Activated T-helper 1 cell treated with anti-CD3 and anti-CD28 coated beads, Interleukin-12 subunit alpha, Interleukin-12 subunit beta, Interleukin-2, Interleukin-4 antibody, amounts not matched to agents 30 ng/mL and 10 ng/mL and 1 ng/mL, durations not matched to agents 14 hours and 24 hours and 36 hours (primary cell): ENCODE data around the gene ERICH3. TPM values are rescaled to one million over a fixed set of nuclear protein-coding genes. Genes with fewer than 3 reads are reported as not detected.

ENCODE experiments used
- DNase-seq: peaks from one replicate; pipeline ENCODE4 v3.0.0; 2021; ENCODE audit warnings: low spot score
- H3K27ac Mint-ChIP-seq: one replicate; pipeline ENCODE4 v1.8.0; 2021; ENCODE audit warnings: mild to moderate bottlenecking, mixed read lengths
- H3K27me3 Mint-ChIP-seq: one replicate; pipeline ENCODE4 v1.8.0; 2022; ENCODE audit warnings: mild to moderate bottlenecking, moderate library complexity, mixed read lengths; ENCODE audit not compliant: insufficient read depth
- H3K36me3 Mint-ChIP-seq: one replicate; pipeline ENCODE4 v1.8.0; 2021; ENCODE audit warnings: low read depth, mixed read lengths
- H3K4me1 Mint-ChIP-seq: one replicate; pipeline ENCODE4 v1.8.0; 2021; ENCODE audit warnings: low read depth, mixed read lengths
- H3K4me3 Mint-ChIP-seq: one replicate; pipeline ENCODE4 v1.8.0; 2021; ENCODE audit warnings: mild to moderate bottlenecking, moderate library complexity, mixed read lengths
- H3K9me3 Mint-ChIP-seq: one replicate; pipeline ENCODE4 v1.8.0; 2021; ENCODE audit warnings: mixed read lengths
- intact Hi-C: fragments of 100-400 bp; cut with micrococcal nuclease; formaldehyde crosslinking; loops from one replicate; pipeline ENCODE4 v1.15.1; 2024
- total RNA-seq: library from RNA; stranded (reverse); gene quantifications from 2 replicates; pipeline ENCODE4 v1.2.3, GENCODE V29; 2022

Gene ERICH3
- total RNA-seq, 1 donor from 2014 or later, result not detected

DNA sequence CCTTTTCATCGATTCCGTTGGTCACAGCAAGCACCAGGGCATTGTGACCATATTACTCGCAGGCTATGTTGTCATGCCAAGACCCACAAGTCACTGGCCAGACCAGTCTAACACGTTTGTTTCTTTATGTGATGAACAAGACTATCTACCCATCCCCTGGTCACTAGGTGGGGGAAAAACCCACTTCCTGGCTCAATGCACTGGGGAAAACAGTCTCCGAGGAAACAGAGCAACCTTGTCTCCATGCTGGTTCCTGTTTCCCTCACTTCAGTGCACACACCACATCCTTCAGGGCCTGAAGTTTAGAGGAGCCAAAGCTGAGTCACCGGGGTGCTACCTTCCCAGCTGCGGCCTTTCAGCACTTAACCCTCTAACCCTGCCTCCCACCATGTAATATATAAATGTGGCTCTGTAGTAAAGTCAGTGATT, 20.9 kb downstream of the ERICH3 start:
- intact Hi-C loops, result no loop called here
- no peak for DNase-seq
- Mint-ChIP-seq H3K36me3 (no peaks in the 10 kb centered on the region), H3K27ac (no peak overlapping the region), H3K4me3 (no peak overlapping the region), H3K27me3 (peaks cover 2% of the 10 kb centered on the region), H3K4me1 (no peaks in the 10 kb centered on the region), H3K9me3 (no peaks in the 10 kb centered on the region)

DNA sequence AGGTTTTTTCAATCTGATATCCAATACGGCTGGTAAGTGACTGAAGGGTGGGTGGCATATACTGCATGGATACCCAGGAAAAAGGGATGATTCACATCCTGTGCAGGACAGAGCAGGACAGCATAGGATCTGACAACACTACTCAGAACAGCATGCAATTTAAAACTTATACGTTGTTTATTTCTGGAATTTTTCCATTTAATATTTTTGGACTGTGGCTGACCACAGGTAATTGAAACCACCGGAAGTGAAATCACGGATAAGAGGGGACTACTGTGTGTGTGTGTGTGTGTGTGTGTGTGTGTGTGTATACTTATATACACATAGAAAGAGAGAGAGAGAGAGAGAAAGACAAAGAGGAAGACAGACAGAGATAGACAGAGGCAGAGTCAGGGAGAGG, 23.0 kb downstream of the ERICH3 start:
- no peak overlapping the region for H3K27ac Mint-ChIP-seq
- H3K27me3 Mint-ChIP-seq, result peaks cover 2% of the 10 kb centered on the region
- no peak overlapping the region for H3K4me3 Mint-ChIP-seq
- H3K4me1 Mint-ChIP-seq, result no peaks in the 10 kb centered on the region
- H3K9me3 Mint-ChIP-seq, result no peaks in the 10 kb centered on the region
- intact Hi-C loops, result no loop called here
- H3K36me3 Mint-ChIP-seq, result no peaks in the 10 kb centered on the region
- no peak for DNase-seq

DNA sequence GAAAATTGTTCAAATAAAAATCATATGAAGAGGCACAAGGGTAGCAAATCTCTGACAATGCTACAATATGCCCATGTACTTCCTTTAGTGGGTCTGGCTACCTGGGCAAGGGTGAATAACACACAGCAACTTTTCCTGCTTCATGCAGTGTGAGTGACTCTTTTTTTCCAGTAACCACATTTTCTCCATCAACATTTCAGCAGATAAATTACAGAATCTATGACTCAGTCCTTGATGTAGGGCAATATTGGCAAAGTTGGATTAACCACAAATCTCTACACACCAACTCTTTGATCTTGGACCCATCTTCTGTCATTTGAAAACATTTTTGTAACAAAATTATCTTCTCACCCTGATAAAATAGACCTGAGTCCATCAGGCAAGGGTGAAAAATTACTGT, 31.7 kb downstream of the ERICH3 start:
- Mint-ChIP-seq H3K4me1 (no peaks in the 10 kb centered on the region), H3K27ac (no peak overlapping the region), H3K36me3 (no peaks in the 10 kb centered on the region), H3K4me3 (no peak overlapping the region), H3K9me3 (no peaks in the 10 kb centered on the region), H3K27me3 (peaks cover 2% of the 10 kb centered on the region)
- intact Hi-C loops, result no loop called here
- DNase-seq, result no peak

DNA sequence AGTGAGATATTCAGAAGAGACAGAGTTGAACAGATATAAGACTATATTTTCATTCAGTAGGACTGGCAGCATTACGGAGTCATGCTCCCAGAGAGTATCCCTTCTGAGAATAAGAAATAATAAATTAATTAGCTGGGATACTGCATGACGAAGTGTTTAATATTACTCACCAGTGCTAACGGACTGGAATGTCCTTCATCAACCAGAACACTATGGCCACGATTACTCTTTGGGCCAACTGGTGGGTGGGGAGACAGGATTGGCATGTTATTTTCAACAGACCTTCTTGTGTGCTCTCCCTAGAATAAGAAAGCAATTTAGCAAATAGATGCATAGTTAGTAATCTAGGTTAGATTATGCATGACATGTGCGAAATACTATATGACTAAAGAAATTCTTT, 32.4 kb downstream of the ERICH3 start:
- no peak for DNase-seq
- Mint-ChIP-seq H3K27me3 (peaks cover 2% of the 10 kb centered on the region), H3K4me3 (no peak overlapping the region), H3K9me3 (no peaks in the 10 kb centered on the region), H3K27ac (no peak overlapping the region), H3K36me3 (no peaks in the 10 kb centered on the region), H3K4me1 (no peaks in the 10 kb centered on the region)
- intact Hi-C loops, result no loop called here

DNA sequence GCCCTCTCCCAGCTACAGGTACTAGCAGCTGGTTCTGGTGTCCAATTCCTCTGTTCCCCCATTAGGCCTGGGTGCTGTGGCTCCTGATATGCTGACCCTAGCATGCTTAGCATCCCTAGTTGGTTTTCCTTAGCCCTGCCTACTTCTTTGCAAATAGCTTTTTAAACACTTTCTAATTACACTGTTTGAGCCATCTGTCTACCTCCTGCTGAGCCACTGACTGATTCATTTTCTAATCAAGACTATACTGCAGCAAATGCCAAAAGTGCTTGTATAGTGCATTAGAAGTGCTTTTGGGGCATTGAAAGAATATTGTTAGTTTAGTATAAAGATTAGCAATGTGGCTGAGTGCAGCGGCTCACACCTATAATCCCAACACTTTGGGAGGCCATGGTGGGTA, 36.3 kb downstream of the ERICH3 start:
- Mint-ChIP-seq H3K4me3 (no peak overlapping the region), H3K9me3 (no peaks in the 10 kb centered on the region), H3K36me3 (no peaks in the 10 kb centered on the region), H3K4me1 (no peaks in the 10 kb centered on the region), H3K27ac (no peak overlapping the region), H3K27me3 (no peaks in the 10 kb centered on the region)
- intact Hi-C loops, result no loop called here
- DNase-seq, result no peak

DNA sequence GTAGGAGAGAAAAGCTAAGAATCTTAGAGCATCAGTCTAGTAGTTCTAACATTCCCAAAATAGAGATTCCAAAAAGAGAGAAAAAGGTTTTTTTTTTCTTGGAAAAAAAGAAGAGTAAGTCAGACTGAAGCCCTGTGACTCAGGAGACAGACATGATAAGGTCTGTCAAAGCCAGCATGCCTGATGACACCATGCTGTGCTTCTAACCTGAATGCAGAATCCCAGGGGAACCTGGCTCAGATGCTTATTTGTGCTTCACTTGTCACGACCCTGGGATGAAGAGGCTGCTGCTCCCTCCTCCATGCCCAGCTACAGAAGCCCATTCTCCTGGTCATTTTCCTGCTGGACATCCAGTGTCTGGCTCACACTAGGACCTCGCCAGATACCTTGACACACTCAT, 44.3 kb downstream of the ERICH3 start:
- Mint-ChIP-seq H3K9me3 (no peaks in the 10 kb centered on the region), H3K27me3 (no peaks in the 10 kb centered on the region), H3K4me1 (no peaks in the 10 kb centered on the region), H3K4me3 (no peak overlapping the region), H3K36me3 (no peaks in the 10 kb centered on the region), H3K27ac (no peak overlapping the region)
- intact Hi-C loops, result no loop called here
- no peak for DNase-seq

DNA sequence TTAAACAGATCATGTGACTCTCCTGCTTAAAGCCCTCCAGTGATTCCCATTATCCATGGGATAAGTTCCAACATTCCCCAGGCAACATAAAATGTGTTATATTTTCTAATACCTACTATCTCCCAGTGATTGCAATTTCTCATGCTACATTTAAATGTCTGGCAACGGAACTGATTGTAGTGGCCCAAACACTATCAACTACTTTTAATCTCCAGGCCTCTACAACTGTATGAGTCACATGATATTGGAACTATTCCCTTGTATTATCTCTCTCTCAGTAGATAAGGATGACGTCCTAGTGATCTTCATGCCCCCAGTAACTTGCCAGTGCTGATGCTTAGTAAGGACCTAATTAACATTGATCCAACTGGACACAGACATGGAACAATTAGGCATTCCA, 49.9 kb downstream of the ERICH3 start:
- Mint-ChIP-seq H3K4me3 (no peak overlapping the region), H3K9me3 (no peaks in the 10 kb centered on the region), H3K4me1 (no peaks in the 10 kb centered on the region), H3K27me3 (no peaks in the 10 kb centered on the region), H3K36me3 (no peaks in the 10 kb centered on the region), H3K27ac (no peak overlapping the region)
- no peak for DNase-seq
- intact Hi-C loops, result no loop called here

DNA sequence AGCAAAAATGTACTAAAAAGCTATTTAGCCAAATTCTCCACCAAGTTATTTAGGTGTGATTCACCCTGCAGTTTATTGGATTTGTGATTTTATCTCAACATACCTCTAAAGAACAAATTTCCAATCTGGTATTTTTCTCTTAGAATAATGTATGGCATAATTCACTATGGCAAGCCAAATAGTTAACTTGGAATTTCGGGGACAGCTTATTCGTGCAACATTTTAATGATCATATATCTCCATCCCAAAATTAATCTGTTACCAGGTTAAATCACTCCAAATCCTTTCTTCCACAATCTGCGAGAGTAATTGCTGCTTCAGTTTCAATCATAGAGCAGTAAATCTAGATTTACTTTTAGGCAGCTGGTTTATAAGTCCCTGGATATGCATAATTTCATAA, 53.4 kb downstream of the ERICH3 start:
- intact Hi-C loops, result no loop called here
- Mint-ChIP-seq H3K27ac (no peak overlapping the region), H3K9me3 (no peaks in the 10 kb centered on the region), H3K4me1 (no peaks in the 10 kb centered on the region), H3K4me3 (no peak overlapping the region), H3K27me3 (no peaks in the 10 kb centered on the region), H3K36me3 (no peaks in the 10 kb centered on the region)
- no peak for DNase-seq

DNA sequence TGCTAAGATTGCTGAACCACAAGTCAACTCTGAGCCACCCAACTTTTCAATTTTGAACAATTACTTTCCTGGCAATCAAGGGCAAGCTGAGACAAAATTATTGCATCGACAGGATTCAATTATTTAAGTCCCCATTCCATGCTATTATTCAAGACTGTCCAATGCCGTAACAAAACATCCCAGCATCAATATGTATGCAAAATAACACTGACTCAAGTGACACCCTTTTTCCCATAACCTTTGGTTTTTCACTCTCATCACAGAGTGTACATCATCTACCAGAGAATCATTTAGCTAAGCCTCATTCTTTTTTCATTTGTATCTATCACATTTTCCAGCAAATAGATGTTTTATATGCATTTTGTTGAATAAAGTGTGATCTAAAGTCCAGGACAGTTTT, 54.6 kb downstream of the ERICH3 start:
- no peak for DNase-seq
- no peak overlapping the region for H3K4me3 Mint-ChIP-seq
- intact Hi-C loops, result no loop called here
- no peak overlapping the region for H3K27ac Mint-ChIP-seq
- no peaks in the 10 kb centered on the region for H3K9me3 Mint-ChIP-seq
- H3K4me1 Mint-ChIP-seq, result no peaks in the 10 kb centered on the region
- no peaks in the 10 kb centered on the region for H3K36me3 Mint-ChIP-seq
- no peaks in the 10 kb centered on the region for H3K27me3 Mint-ChIP-seq

DNA sequence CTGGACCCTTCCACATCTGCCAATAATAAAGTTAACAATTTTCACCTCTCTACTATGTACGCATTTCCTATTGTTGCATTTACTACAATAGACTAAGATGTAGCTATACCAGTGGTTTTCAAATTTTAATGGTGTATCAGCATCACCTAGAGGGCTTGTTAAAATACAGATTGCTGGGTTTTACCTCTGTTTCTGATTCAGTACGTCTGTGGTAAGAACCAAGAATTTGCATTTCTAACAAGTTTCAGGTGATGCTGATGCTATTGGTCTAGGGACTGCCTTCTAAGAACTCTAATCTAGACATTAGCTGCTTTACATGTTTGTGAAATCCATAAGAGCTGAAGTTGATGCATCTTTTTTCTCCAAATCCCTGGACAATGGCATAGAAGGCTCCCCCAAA, 59.7 kb downstream of the ERICH3 start:
- intact Hi-C loops, result no loop called here
- no peak for DNase-seq
- no peak overlapping the region for H3K4me3 Mint-ChIP-seq
- H3K27me3 Mint-ChIP-seq, result no peaks in the 10 kb centered on the region
- no peaks in the 10 kb centered on the region for H3K9me3 Mint-ChIP-seq
- no peaks in the 10 kb centered on the region for H3K4me1 Mint-ChIP-seq
- H3K36me3 Mint-ChIP-seq, result no peaks in the 10 kb centered on the region
- no peak overlapping the region for H3K27ac Mint-ChIP-seq

DNA sequence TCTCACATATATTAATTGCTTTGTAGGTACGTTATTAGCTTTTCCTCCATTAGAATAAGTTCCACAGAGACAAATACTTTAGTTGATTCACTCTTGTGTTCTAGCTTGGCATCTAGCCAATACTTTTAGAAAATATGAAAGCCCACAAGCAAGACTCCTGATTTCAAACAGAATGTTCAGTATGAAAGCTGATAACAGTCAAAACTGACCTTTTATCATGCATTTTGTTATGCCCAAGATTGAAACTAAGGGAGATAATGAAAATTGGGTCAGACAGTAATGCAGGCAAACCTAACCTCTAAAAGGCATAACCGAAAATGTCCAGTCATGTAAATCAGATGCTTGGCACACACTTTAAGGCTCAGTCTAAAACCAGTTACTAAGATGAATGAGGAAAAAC, 61.7 kb downstream of the ERICH3 start:
- no peaks in the 10 kb centered on the region for H3K27me3 Mint-ChIP-seq
- no peaks in the 10 kb centered on the region for H3K9me3 Mint-ChIP-seq
- no peaks in the 10 kb centered on the region for H3K4me1 Mint-ChIP-seq
- no peak overlapping the region for H3K27ac Mint-ChIP-seq
- DNase-seq, result no peak
- no peaks in the 10 kb centered on the region for H3K36me3 Mint-ChIP-seq
- H3K4me3 Mint-ChIP-seq, result no peak overlapping the region
- intact Hi-C loops, result no loop called here

DNA sequence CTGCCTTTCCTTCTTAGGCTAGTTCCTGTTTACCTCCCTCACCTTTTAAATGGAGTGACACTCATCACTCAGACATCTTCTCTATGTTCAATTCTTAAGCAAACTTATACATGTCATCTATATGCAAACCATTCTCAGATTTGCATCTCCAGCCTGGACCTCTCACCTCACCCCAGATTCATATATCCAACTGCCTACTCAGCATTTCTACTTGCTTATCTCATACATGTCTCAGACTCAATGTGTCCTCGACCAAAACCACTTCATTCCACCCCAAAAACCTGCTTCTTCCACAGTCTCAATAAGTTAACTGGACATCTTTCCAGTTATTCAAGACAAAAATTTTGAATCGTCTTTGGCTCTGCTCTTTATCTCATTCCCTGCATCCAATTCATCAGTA, 62.6 kb downstream of the ERICH3 start:
- DNase-seq, result no peak
- intact Hi-C loops, result no loop called here
- no peaks in the 10 kb centered on the region for H3K36me3 Mint-ChIP-seq
- no peak overlapping the region for H3K4me3 Mint-ChIP-seq
- no peaks in the 10 kb centered on the region for H3K27me3 Mint-ChIP-seq
- no peaks in the 10 kb centered on the region for H3K9me3 Mint-ChIP-seq
- no peaks in the 10 kb centered on the region for H3K4me1 Mint-ChIP-seq
- no peak overlapping the region for H3K27ac Mint-ChIP-seq

DNA sequence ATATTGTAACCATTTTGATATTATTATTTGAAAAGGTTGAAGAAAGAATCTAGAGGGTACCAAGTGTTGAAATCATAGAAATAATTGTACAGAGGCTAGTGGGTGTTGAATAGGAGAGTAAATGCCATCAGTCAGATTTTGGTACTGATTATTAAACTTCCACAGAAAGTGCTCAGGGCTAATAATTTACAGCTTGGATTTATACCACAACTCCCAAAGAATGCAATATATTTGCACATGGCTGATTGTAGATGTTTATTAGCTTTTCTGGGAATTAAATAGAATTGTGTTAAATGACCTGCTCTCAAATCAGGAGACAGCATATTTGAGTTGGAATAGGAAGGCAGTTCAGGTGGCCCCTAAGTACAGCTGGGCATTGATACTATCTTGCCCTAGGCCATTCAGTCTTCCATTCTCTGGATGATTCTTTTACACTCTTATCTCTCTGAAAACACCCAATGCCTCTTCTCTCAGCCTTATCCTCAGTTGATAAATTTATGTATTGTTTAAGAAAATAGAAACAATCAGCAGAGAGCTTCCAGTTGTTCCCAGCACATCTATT, 63.7 kb downstream of the ERICH3 start:
- Mint-ChIP-seq H3K9me3 (no peaks in the 10 kb centered on the region), H3K4me3 (no peak overlapping the region), H3K27me3 (no peaks in the 10 kb centered on the region), H3K4me1 (no peaks in the 10 kb centered on the region), H3K27ac (no peak overlapping the region), H3K36me3 (no peaks in the 10 kb centered on the region)
- intact Hi-C loops, result no loop called here
- DNase-seq, result no peak

DNA sequence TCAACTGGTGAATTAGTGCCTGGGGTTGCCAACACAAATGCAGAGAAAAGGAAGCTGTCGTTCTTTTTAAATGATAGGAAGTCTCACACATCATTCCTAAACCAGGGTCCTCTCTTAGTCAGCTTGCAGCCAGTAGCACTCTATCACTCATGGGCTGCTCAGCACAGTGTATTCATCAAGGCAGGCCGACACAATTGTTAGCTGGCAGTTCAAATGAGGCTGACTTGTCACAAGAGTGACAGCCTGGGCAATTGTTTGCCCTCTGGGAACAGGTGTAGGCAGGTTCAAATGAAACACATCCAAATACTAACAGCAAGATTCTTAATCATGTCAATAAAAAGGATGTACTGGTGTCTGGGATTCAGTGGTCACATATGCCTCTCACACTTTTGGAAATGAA, 76.9 kb downstream of the ERICH3 start:
- Mint-ChIP-seq H3K27me3 (peaks cover 5% of the 10 kb centered on the region), H3K9me3 (no peaks in the 10 kb centered on the region), H3K4me3 (no peak overlapping the region), H3K36me3 (no peaks in the 10 kb centered on the region), H3K4me1 (no peaks in the 10 kb centered on the region), H3K27ac (no peak overlapping the region)
- intact Hi-C loops, result no loop called here
- DNase-seq, result no peak
